Measurements from ENCODE around the gene CTSO. TPM values are rescaled to one million over a fixed set of nuclear protein-coding genes. Genes with fewer than 3 reads are reported as not detected.

Gene CTSO
- total RNA-seq, 1 experiment from 2014 or later, result 0.81 TPM

DNA sequence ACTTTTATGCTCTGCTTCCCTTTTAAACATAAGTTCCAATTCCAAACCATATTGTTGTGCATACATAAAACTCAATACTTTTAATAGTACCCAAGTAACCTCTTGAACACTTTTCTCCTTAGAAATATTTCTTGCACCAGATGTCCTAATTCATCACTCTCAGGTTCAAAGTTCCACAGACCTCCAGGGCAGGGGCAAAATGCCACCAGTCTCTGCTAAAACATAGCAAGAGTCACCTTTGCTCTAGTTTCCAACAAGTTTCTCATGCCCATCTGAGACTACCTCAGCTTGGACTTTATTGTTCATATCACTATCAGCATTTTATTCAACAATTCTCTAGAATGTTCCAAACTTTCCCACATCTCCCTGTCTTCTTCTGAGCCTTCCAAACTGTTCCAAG, 73.9 kb downstream of the CTSO start:
- Histone ChIP-seq H3K9me3 (ENCODE audit: control insufficient read depth, low read depth, low read length) (no peaks in the 10 kb centered on the region), H2BK15ac (ENCODE audit: low read depth, low read length) (no peak overlapping the region), H3K79me1 (ENCODE audit: insufficient read depth, low read depth, low read length, poor library complexity, severe bottlenecking) (no peaks in the 10 kb centered on the region), H4K8ac (replicated peaks; ENCODE audit: insufficient read length, low read depth, low read length) (no peak overlapping the region), H2BK20ac (ENCODE audit: low read depth, low read length, poor library complexity, severe bottlenecking) (no peak overlapping the region), H2BK12ac (ENCODE audit: insufficient read length, low read depth, low read length) (no peak overlapping the region), H2AK5ac (ENCODE audit: insufficient read length, low read length) (no peak overlapping the region), H2AFZ (ENCODE audit: low read length) (no peak overlapping the region), H3K27me3 (ENCODE audit: insufficient read depth, low read length) (no peaks in the 10 kb centered on the region), H2BK120ac (ENCODE audit: low read depth, low read length, poor library complexity, severe bottlenecking) (no peak overlapping the region), H3T11ph (ENCODE audit: low read length) (no peak overlapping the region), H3K18ac (ENCODE audit: insufficient read length, low read depth, low read length) (no peak overlapping the region), H3K4me2 (ENCODE audit: insufficient read depth, insufficient read length, low read length) (no peak overlapping the region), H4K91ac (ENCODE audit: insufficient read length, low read depth, low read length) (no peak overlapping the region), H3K27ac (ENCODE audit: insufficient read length, low read depth, low read length) (no peak overlapping the region), H3K14ac (ENCODE audit: insufficient read depth, low read length) (no peak overlapping the region), H3K4me1 (ENCODE audit: insufficient read depth, low read length) (no peaks in the 10 kb centered on the region; the same call in 1 of the 2 replicates), H2BK5ac (ENCODE audit: insufficient read length, low read length) (no peak overlapping the region), H3K56ac (ENCODE audit: insufficient read length, low read depth, low read length) (no peak overlapping the region), H3K23me2 (ENCODE audit: insufficient read length, low read depth, low read length, poor library complexity, severe bottlenecking) (peaks cover 2% of the 10 kb centered on the region), H3K23ac (ENCODE audit: insufficient read length, low read depth, low read length) (no peak overlapping the region), H3K9ac (ENCODE audit: extremely low read depth, insufficient read length, low read length) (no peak overlapping the region), H4K5ac (ENCODE audit: insufficient read length, low read depth, low read length) (no peak overlapping the region), H3K79me2 (ENCODE audit: insufficient read depth, low read length) (no peaks in the 10 kb centered on the region), H4K20me1 (ENCODE audit: control insufficient read depth, insufficient read depth, insufficient read length) (no peaks in the 10 kb centered on the region), H3K4ac (ENCODE audit: low read depth, low read length) (no peak overlapping the region)
- Mint-ChIP-seq H3K36me3 (ENCODE audit: insufficient read depth in 1 of 3, low read depth in 3 of 3) (peaks cover 13 to 25% (median 14%) of the 10 kb centered on the region in 3 experiments), H3K9me3 (peaks cover 20 to 27% of the 10 kb centered on the region in 2 experiments), H3K27ac (no peak overlapping the region), H3K27me3 (ENCODE audit: low read depth) (no peaks in the 10 kb centered on the region), H3K4me1 (peaks cover 9 to 18% of the 10 kb centered on the region in 2 experiments), H3K4me3 (no peak overlapping the region)
- TF ChIP-seq, protein P1, sequence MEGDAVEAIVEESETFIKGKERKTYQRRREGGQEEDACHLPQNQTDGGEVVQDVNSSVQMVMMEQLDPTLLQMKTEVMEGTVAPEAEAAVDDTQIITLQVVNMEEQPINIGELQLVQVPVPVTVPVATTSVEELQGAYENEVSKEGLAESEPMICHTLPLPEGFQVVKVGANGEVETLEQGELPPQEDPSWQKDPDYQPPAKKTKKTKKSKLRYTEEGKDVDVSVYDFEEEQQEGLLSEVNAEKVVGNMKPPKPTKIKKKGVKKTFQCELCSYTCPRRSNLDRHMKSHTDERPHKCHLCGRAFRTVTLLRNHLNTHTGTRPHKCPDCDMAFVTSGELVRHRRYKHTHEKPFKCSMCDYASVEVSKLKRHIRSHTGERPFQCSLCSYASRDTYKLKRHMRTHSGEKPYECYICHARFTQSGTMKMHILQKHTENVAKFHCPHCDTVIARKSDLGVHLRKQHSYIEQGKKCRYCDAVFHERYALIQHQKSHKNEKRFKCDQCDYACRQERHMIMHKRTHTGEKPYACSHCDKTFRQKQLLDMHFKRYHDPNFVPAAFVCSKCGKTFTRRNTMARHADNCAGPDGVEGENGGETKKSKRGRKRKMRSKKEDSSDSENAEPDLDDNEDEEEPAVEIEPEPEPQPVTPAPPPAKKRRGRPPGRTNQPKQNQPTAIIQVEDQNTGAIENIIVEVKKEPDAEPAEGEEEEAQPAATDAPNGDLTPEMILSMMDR (conservative IDR thresholded peaks at IDR 0.05), result no peak
- DNase-seq, result no peak

Measured in H9 (cell line).